ENCODE measurements around the gene EPHB1.

EPHB1 gene

DNA sequence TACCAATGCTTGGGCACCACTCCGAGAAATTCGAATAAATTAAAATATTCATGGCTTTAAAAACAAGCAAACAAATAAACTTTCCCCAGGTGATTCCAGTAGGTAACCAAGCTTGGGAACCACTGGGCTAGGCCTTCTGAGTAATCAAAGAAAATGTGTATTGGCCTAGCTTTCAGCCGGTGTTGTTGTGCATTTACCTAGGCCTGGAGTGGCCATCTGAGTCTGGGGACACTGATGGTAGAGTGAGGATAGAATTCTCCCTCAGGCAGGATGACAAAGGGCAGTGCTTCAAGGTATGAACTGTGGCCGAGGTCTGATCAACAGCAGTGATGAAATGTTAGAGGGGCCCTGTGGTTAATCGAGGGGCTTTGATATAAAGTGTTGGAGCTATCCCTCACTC is 440.5 kb downstream of the EPHB1 start:
- no peak for DNase-seq

DNA sequence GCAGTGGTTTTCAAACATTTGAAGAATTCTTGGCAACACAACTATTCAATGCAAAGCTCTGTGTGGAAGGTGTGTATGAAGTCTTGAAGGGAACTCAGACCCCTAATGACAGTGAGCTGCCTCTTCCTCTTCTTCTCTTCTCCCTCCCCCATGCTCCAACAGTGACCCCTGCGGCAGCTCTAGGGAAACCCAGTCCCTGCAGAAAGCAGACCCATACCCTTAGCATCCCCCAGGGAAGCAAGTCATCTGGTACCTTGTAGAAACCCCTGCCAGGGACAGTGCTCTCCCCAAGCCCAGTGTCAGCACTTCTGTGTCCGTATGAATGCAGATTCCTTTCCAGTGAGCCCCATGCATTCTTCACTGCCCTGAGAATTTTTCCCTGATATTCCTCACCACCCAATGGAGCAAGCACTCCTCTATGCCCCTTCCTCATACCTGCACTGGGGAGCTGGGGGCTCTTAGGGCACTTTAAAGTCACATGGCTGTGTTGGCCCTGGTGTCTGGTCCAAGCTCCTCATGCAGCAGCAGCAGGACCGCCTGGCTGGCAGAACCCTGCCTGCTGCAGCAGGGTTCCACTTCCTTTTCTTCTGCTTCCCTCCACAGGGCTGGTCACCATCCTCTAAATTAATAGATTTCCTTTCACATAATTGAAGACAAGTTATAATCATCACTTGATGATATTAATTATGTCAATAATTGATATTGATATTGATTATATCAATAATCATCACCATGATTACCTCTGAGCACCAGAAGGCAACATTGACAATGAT is 442.5 kb downstream of the EPHB1 start:
- DNase-seq = no peak

DNA sequence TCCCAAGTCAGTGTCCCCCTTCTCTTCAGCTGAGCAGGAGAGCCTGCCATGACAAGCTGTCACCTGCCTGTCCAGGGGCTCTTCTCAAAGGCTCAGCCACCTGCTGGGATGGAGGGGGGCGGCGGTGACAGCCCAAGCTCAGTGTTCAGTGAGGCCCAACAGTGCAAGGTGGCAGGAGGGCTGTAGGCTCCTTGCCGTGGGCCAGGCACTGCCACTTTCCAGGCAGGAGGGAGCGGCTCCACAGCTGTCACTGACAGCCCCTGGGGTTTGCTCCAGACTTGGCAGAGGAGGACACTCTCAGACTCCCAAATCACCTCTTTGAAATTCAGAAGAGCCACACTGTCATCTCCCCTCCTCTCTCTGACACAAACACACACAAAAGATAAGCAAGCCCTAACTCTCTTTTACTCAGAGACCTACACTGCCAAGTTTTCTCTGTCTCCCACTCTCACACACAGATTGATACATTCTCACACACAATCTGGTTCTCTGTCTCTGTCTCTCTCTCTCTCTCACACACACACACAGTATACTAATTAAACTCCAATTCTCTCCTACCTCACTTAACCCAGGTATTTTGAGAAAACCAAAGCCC is 443.3 kb downstream of the EPHB1 start:
- DNase-seq = no peak

DNA sequence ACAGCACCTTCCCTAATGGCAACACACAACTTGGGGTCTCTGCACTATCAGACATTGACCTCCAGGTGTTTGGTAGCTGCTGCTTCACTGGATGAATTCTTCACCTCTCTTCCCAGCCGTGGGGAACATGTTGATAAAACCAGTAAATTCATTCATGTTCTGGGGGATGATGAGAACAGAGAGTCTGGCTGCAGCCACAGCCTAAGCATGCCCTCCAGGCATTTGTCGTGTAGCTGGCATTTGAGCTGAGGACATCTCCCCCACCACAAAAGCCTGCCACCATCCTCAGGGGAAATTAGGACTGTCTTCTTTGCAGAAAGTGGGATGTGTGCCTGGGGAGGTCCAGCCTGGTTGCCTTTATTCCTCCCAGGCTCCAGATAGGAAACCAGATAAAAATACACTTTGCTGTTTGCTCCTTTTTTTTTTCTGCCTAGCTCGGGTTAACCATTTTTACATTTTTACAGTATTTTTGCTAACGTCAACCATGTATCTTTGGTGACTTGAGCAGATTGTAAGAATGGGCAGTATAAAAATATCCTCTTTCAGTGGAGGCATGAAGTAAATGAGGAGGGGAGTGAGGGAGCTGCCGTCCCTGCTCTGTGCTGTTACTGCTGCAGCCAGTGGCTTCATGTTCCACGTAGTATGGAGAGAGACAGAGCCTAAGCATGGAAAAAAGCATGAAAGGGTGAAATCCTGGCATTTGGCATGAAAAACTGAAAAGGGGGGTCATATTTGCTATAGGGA is 444.0 kb downstream of the EPHB1 start:
- DNase-seq = no peak

DNA sequence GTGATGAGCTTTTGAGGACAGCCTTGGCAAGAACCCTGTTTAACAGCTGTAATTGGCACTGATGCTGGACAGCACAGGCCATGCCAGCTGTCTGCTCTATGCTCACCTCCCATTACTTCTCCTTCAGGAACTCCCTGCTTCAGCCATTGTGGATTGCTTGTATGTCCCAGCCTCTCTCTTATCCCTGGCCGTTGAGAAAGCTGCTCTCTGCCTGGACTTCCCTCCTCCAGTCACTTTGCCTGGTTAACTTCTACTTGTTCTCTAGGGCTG is 444.5 kb downstream of the EPHB1 start:
- no peak for DNase-seq

DNA sequence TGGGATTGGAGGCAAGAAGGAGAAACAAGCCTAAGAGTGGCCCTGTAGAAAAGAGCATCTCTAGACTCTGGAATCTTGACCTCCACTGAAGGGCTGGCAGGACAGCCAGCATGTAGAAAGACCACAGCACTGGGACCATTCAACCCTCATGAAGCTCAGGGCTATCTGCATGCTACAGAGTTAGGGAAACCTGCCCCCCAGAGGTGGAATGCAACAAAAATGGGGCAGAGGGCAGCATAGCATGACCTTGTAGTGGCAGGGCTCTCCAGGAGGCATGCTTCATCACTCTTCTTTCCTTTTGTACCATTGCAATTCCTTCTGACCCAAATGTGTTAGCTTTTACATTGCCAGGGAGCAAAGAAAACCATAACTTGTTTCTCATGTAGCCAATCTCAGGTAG is 445.4 kb downstream of the EPHB1 start:
- no peak for DNase-seq

DNA sequence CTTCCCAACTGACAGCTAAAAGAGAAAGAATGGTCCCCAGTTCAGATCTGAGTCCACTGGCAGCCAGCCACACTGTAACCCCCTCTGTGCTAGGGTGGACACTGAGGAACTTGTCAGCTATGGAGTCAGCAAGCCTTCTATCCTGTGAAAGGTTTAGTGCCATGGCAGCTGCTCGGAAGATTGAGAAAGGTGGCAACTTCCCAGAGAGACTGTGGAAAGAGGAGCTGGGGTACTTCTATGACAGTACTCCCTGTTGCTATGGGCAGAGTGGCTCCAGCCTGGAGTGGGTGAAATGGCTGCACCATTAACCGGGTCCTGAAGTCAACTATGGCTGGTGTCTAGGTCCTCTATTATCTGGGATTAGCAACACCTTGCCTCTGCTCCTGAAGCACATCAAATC is 447.2 kb downstream of the EPHB1 start:
- DNase-seq = no peak

DNA sequence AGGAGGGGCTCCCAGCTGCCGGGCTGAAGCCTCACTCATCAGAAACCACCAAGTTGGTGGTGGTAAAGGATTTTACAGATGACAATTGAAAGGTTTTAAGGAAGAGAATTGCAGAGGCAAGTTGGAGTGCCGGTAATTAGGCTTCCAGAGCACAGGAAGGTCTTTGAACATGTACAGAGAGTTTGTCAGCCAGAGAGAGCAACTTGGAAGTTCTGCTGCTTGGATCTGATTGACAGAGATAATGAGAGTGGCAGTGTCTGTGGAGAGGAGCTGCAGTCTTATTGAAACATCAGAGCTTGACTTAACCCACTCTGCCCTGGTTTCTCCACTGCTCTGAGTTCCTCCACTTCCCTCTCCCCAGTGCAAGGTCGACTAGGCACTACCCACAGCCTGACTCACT is 448.6 kb downstream of the EPHB1 start:
- DNase-seq = no peak

DNA sequence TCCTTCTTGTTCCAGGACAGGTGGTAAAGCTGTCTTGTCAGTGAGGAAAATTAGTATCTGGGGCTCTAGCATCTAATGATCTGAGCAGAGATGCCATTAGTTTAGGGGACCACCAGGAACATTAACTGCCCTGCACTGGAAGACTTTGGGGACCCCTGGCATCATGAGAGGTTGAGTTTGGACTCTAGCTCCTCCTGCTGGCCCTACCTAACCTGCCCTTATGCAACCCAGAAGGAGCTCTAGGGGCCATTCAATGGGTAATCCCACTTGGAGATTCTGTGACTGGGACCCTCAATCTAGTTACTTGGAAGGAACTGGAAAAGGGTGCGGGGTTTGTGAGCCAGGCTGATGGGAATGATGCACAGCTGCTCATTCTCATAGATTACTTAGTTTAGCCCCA is 451.0 kb downstream of the EPHB1 start:
- no peak for DNase-seq

DNA sequence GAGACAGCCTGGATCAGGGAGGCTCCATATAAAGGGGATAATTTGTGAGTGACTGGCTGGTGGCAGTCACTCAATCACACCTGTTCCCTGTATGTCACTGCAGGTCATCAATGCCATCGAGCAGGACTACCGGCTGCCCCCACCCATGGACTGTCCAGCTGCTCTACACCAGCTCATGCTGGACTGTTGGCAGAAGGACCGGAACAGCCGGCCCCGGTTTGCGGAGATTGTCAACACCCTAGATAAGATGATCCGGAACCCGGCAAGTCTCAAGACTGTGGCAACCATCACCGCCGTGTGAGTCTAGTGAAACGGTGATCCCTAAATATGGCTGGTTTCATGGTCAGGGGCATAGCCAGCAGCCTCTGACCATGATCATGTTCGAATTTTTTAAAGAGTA is 453.2 kb downstream of the EPHB1 start:
- no peak for DNase-seq

DNA sequence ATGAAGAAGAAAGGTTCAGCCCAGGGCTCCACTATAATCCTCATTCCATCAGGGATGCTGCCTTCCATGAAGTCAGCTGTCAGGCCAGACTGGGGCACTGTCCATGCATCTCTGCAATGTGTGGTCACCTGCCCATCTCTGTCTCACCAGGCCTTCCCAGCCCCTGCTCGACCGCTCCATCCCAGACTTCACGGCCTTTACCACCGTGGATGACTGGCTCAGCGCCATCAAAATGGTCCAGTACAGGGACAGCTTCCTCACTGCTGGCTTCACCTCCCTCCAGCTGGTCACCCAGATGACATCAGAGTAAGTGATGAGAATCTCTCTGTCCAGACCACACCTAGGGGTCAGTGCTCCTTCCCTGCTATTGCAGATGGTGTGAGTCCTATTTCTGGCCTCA is 454.1 kb downstream of the EPHB1 start:
- no peak for DNase-seq

DNA sequence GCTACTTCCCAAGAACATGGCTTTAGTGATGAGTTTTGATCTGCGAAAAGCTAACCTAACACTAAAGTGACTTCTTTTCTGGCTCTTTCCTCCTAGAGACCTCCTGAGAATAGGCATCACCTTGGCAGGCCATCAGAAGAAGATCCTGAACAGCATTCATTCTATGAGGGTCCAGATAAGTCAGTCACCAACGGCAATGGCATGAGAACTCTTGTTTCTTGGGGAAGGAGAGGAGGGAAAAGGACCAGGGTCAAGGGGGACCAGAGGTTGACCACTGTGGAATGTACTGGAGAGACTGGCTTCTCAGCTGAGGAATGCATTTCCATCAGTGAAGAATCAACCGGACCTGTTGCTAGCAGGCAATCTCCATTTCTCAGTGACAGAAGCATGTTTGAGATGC is 463.9 kb downstream of the EPHB1 start:
- no peak for DNase-seq

DNA sequence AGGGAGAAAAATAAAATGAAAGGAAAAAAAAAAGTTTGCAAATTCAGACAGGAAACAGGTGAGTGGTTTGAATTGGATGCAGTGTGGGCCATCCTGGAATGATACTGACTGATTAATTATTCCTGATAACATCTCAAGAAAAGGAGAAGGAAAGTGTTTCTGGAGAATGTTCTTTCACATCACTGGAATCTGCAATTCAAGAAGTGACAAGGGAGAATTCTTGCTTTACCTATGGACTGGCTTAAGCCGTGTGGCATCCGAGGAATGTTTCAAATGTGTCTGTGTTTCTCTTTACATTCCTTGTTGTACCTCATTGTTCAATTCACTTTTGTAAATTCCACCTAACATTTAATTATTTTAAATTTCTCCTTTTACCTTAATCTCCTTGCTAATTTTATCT is 465.0 kb downstream of the EPHB1 start:
- no peak for DNase-seq

DNA sequence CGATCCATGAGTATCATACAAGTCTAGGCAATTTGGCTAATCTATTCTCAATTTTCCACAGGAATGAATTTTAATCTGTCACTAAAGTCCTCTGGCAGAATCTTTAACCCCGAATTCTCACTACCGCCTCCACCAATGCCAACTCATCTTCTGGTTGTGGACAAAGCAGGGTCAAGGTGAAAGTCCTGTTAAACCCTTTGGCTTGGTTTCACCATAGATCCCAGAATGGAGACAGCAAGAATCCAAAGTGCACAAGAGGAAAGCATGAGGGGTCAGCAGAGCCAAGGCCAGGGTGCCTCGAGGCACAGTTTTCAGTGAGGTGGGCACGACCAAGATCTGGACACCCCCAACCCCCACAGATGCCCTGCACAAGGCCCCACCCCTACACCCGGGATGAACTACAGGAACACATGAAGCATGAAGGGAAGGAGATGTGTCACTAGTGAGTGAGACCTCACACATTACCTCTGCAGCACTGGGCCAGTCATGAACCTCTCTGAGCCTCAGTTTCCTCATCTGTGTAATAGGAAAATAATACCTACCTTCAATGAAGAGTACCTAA is 466.2 kb downstream of the EPHB1 start:
- no peak for DNase-seq

DNA sequence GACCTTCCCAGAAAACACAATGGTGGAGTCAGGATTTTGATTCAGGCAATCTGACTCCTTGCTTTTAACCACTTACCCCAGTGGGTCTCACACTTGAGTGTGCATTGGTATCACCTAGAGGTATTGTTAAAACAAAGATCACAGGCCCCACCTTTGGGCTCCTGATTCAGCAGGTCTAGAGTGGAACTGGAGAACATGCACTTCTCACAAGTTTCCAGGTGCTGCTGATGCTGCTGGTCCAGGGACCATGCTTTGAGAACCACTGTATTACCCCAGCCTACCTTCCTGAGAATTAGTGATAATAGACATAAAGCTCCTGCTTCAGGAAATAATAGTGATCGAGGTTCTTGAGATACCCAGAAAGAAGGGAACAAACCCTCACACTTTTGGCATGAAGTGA is 466.9 kb downstream of the EPHB1 start:
- no peak for DNase-seq

DNA sequence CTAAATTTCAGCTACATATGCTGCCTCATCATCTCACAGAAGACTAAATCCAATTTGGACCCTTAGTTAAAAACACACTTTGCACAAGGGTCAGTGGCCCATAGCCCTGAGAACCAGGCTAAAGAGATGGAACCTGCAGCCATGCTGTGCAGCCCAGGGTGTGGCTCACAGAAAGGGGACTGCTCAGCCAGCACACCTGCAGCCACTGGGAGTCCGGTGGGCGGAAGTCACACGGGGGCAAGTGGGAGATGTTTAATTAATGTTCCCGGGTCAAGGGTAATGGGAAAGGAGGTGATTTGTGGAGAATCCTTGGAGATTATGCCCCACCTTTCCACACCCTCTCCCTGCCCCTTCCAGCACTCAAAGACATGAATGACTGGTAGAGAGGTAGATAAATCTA is 467.4 kb downstream of the EPHB1 start:
- DNase-seq = no peak

DNA sequence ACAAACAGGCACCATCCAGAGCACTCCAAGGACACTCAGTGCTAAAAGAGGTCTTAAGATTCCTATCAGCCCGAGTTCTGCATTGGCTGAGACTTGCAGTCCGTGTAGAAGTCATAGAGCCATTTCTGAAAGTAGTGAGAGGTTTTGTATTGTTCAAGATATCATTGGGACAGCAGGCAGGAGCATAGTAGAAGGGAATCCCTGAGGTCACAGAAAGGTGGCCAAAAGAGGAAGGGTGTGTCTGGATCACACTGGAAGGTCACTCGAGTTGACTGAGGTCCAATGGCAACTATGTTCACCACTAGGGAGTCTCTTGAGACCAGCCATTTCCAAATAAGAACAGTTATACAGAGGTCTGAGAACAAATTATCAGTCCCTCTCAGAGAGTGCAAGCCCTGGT is 468.3 kb downstream of the EPHB1 start:
- no peak for DNase-seq

DNA sequence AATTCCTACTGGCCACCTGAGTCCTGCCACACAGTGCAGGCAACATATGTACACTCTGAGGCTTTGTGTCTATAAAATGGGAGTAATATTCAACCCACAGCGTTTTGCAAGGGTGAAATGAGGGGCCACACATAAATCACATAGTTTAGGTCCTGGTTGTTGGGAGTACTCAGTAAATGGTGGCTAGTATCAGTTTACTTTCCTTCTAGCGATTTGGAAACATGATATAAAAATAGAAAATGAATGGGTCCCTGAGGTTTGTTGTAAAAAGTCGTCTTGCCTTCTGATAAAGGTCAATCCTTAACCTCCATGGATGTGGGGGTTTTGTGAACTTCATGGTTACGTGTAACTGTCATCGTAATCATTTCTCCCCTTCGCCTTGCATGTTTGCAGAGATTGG is 472.4 kb downstream of the EPHB1 start:
- DNase-seq = no peak

DNA sequence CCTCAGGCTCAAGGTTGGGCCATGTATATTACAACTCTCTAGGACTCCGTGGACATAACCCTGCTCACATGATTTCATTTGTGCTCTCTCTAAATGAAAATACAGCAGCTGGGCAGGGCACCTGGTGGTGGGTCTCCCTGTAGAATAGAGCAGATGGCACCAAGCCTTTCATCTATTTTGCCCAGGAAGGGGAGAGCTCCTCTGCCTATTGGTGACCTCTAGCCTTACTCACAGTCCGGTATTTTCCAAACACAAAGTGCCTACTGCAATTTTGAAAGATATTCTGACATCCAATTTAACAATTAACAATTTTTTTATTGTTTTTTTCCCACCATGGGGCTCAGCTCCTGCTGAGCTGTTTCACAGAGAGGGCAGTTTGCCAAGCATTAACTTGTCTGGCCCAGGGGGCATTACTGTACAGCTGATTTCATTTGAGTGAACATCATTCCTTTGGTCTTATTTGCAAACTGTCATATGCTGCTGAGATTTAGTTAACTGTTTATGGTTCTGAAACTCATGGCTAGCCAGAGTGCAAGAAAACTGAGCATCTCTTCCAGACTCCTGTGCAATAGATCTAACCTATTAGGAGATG is 474.0 kb downstream of the EPHB1 start:
- no peak for DNase-seq

DNA sequence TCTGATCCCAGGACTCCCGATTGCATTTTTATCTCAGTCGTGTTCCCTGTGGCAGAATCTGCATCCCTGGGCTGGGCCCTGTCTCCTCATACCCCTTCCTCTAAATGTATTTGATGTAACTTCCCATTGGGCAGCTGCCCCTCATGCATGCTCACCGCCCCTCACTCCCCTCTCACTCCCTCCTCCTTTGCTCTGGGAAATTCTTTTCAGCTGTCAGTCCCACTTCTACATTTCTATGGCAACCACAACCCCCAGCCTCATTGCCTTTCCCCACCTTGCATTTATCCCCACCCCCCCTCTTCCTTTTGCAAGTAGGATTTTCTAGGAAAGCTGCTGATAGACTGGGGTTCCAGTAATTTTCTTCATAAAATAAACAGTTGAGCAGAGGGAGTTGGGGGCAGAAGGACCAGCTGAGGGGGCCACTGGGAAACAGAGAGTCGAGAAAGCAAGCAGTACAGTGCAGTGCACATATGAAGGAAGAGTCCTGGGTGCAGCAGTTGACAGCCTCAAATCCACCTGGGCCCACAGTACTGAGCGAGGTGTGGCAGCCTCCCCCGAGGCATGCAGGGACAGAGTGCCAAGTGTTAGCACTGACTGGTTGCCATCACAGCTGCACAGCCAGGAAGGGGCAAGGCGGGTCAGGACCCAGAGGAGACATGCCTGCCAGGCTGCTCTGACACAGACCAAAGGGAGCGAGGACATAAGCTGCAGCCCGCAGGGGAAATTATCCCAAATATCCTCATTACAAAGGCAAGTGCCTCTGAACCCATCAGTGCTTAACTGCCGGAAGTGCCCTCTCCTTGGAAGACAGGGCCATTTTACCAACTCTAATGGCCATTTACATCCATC is 476.3 kb downstream of the EPHB1 start:
- DNase-seq = no peak

DNA sequence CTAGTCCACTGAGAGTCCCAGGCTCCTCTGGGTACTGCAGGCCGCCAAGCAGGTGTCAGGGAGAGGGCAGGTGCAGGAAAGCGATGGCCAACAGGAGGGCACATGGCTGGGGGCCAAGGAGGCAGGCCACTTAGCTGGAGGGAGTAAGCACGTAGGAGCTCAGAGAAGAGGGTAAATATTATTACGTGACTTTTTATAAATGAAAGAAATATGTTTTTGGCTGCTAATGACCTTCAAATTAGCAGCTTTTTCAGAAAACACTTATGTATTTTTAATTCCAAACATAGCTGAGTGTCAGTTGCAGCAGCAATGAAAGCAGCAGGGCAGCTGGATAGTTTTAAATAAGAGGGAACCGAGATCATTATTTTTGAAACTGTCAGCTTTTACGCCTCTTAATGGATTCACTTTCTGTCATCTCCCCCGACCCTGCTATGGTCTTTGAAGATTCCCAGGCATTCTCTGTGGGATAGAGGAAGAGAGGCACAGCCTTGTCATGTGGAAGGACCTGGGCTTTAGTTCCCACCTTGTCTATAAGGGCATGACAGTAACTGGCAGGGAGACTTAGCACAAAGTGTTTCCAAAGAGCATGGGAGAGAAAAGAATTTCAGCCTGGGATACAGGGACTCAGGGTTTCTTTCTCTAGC is 477.1 kb downstream of the EPHB1 start:
- peak; percentile 98 for DNase-seq

DNA sequence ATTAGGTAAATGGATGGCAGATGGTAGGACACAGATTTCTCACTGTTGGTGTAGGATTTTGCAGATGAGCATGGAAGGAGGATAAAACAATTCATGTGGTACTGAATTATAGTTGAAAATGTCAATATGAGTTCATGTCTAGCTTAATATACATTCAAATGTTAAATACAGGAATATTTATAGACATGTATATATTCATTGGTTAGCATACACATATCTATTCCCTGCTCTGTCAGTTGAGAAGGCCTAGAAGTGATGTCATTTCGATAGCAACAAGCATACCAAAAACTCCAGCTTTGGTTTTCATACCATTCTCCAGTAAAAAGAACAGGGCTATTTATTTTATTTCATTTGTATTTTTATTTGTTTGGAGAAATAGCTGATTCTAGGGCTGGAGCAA is 497.1 kb downstream of the EPHB1 start:
- no peak for DNase-seq

Data from NCI-H1436 treated with DMSO at 0.1 percent for 48 hours (cell line).